HG03354 (cell line): ENCODE results near the gene ALDH8A1.

Experiments
- ATAC-seq: cut with Tn5 transposase; IDR thresholded peaks from one replicate; pipeline ENCODE4 v1.9.1; 2021; ENCODE audit warnings: mild to moderate bottlenecking; ENCODE audit not compliant: unreplicated experiment, poor library complexity, severe bottlenecking

ALDH8A1 gene

GRCh38 chr6:134954272-134955000, 4.5 kb upstream of the ALDH8A1 start:
- ATAC-seq: no peak

GRCh38 chr6:134951494-134952263, 1.8 kb upstream of the ALDH8A1 start:
- no peak for ATAC-seq

GRCh38 chr6:134950482-134950881, 581 bp upstream of the ALDH8A1 start:
- no peak for ATAC-seq

GRCh38 chr6:134948691-134949090, 1.2 kb downstream of the ALDH8A1 start:
- ATAC-seq: no peak

- ATAC-seq: no peak
Observed at GRCh38 chr6:134948142-134948541, 1.8 kb downstream of the ALDH8A1 start.

- ATAC-seq: no peak
Observed at GRCh38 chr6:134945045-134945444, 4.9 kb downstream of the ALDH8A1 start.

- no peak for ATAC-seq
Observed at GRCh38 chr6:134943522-134944111, 6.3 kb downstream of the ALDH8A1 start.

- ATAC-seq: peak; percentile 62
Observed at GRCh38 chr6:134938896-134939295, 11.0 kb downstream of the ALDH8A1 start.

GRCh38 chr6:134937426-134937825, 12.5 kb downstream of the ALDH8A1 start:
- ATAC-seq: no peak

- no peak for ATAC-seq
Observed at GRCh38 chr6:134936931-134937330, 13.0 kb downstream of the ALDH8A1 start.

GRCh38 chr6:134936476-134936875, 13.4 kb downstream of the ALDH8A1 start:
- ATAC-seq: no peak

- no peak for ATAC-seq
Observed at GRCh38 chr6:134934793-134935485, 15.0 kb downstream of the ALDH8A1 start.

GRCh38 chr6:134932535-134933470, 17.1 kb downstream of the ALDH8A1 start:
- ATAC-seq: no peak

GRCh38 chr6:134932098-134932497, 17.8 kb downstream of the ALDH8A1 start:
- no peak for ATAC-seq

GRCh38 chr6:134930463-134930862, 19.4 kb downstream of the ALDH8A1 start:
- no peak for ATAC-seq

GRCh38 chr6:134928151-134928900, 21.6 kb downstream of the ALDH8A1 start:
- no peak for ATAC-seq

- no peak for ATAC-seq
Observed at GRCh38 chr6:134925800-134926199, 24.1 kb downstream of the ALDH8A1 start.

- ATAC-seq: no peak
Observed at GRCh38 chr6:134921721-134922261, 28.1 kb downstream of the ALDH8A1 start.
